Measurements from ENCODE around the gene PDE2A. TPM values are rescaled to one million over a fixed set of nuclear protein-coding genes. Genes with fewer than 3 reads are reported as not detected.

The PDE2A gene
- total and polyA plus RNA-seq, 2 of the 4 experiments (the other 2 are of a cell fraction) = 0.02 TPM; not detected in 1

- ChIA-PET CTCF (interaction anchor here (1.2 kb wide), 1 partner anchor 22 kb away, joined by 3 read pairs; no protein-coding TSS in a partner anchor), POLR2A (ENCODE audit: unreplicated experiment) (interaction anchor here (0.6 kb wide), 2 partner anchors 29 to 110 kb away, joined by 5 to 6 read pairs; no protein-coding TSS in a partner anchor)
- Histone ChIP-seq H3K27ac (ENCODE audit: insufficient read depth, low read length) (peak overlapping the region; percentile 64; the same call in 1 of the 2 replicates), H2AK5ac (ENCODE audit: low read depth, low read length) (no peak overlapping the region; the same call in 1 of the 2 replicates), H3K23ac (ENCODE audit: low read depth, low read length) (no peak overlapping the region; the same call in 1 of the 2 replicates), H4K20me1 (ENCODE audit: insufficient read depth, low read length) (peaks cover 27% of the 10 kb centered on the region), H4K5ac (ENCODE audit: low read depth, low read length) (no peak overlapping the region; the same call in 1 of the 2 replicates), H3K9me1 (ENCODE audit: insufficient read depth, low read length) (peaks cover 13% of the 10 kb centered on the region; the same call in 1 of the 2 replicates), H4K91ac (ENCODE audit: insufficient read depth, low read depth, low read length) (peak overlapping the region; percentile 12; the same call in 1 of the 2 replicates), H3K4me2 (ENCODE audit: low read depth, low read length) (peak overlapping the region; percentile 51; the same call in 1 of the 2 replicates), H3K9ac (ENCODE audit: low read depth, low read length) (no peak overlapping the region; the same call in 1 of the 2 replicates), H2BK120ac (ENCODE audit: low read depth, low read length) (no peak overlapping the region), H3K79me1 (ENCODE audit: low read depth in 1 of 2, low read length in 2 of 2) (peaks cover 0 to 20% of the 10 kb centered on the region in 2 experiments; a peak in 2 of 4 replicates), H2AK9ac (replicated peaks; ENCODE audit: low read depth, low read length, poor library complexity) (no peak overlapping the region), H3K4ac (ENCODE audit: low read depth, low read length) (peak overlapping the region; percentile 51; the same call in 1 of the 2 replicates), H2AFZ (replicated peaks; ENCODE audit: low read length, poor library complexity) (no peak overlapping the region), H3K18ac (ENCODE audit: low read depth, low read length) (peak overlapping the region; percentile 21; the same call in 1 of the 2 replicates), H3K4me3 (ENCODE audit: insufficient read depth, low read depth, low read length) (no peak overlapping the region), H2BK5ac (ENCODE audit: low read depth, low read length, poor library complexity, severe bottlenecking) (no peak overlapping the region), H2BK15ac (ENCODE audit: low read depth, low read length) (no peak overlapping the region), H3K56ac (ENCODE audit: extremely low read depth, insufficient read depth, low read length) (no peak overlapping the region), H3K4me1 (ENCODE audit: control insufficient read depth, insufficient read depth, low read length) (peaks cover 19% of the 10 kb centered on the region), H3K27me3 (ENCODE audit: control insufficient read depth, insufficient read depth, low read length) (no peaks in the 10 kb centered on the region), H4K8ac (ENCODE audit: low read depth in 2 of 2, low read length in 2 of 2) (no peak overlapping the region), H2BK20ac (ENCODE audit: low read depth, low read length) (no peak overlapping the region), H3K36me3 (ENCODE audit: control insufficient read depth, insufficient read depth, low read length) (peaks cover 73% of the 10 kb centered on the region), H3K9me3 (ENCODE audit: control insufficient read depth, insufficient read depth, low read length) (no peaks in the 10 kb centered on the region), H3K14ac (replicated peaks; ENCODE audit: low read depth, low read length) (peak overlapping the region; percentile 52; the same call in 1 of the 2 replicates)
- DNase-seq = no peak
- TF ChIP-seq CEBPB (IDR thresholded peaks at IDR 0.05; ENCODE audit: low read depth, low read length) (no peak), MAFK (IDR thresholded peaks at IDR 0.05; ENCODE audit: low read depth, low read length) (no peak), FOS (IDR thresholded peaks at IDR 0.05; ENCODE audit: low read depth, low read length) (no peak), USF2 (IDR thresholded peaks at IDR 0.05; ENCODE audit: low read depth, low read length) (no peak), MAZ (IDR thresholded peaks at IDR 0.05; ENCODE audit: borderline replicate concordance, low read depth, low read length) (no peak), NFE2L2 (IDR thresholded peaks at IDR 0.05; ENCODE audit: low read depth, low read length) (no peak), SMC3 (IDR thresholded peaks at IDR 0.05; ENCODE audit: low read depth, low read length) (no peak), RCOR1 (IDR thresholded peaks at IDR 0.05; ENCODE audit: insufficient replicate concordance, low read length) (no peak), BHLHE40 (IDR thresholded peaks at IDR 0.05; ENCODE audit: low read depth, low read length) (no peak), ELK1 (IDR thresholded peaks at IDR 0.05; ENCODE audit: borderline replicate concordance, low read depth, low read length) (no peak)
- no peak; the same call in 1 of the 2 replicates for ATAC-seq (ENCODE audit: low read depth)
- intact Hi-C loops (cut with micrococcal nuclease) = no loop called here
- in situ Hi-C loops (cut with MboI; ENCODE audit: low sequenced_read_pairs) = no loop called here
- WGBS, 2 experiments (ENCODE audit: extremely low coverage in 2 of 2, insufficient read length in 1 of 2) = 72% methylated on average over 8 of the region's 15 CpGs; no CpG with 5 or more reads in 1 of the 2 experiments
- dilution Hi-C loops (cut with HindIII; ENCODE audit: low sequenced_read_pairs, unreplicated experiment) = no loop called here
- no TSS peak for BruUV-seq (replicated peaks)
Observed at GRCh38 chr11:72702577-72703241, 28.5 kb upstream of the PDE2A start.

Measured in IMR-90 (cell line).